Activated B cell treated with CpG ODN at 0.5 μM for 24 hours (primary cell): ENCODE measurements around the gene CTNND2. TPM values are rescaled to one million over a fixed set of nuclear protein-coding genes. Genes with fewer than 3 reads are reported as not detected.

ENCODE experiments used
- ATAC-seq: fragments of 200-7000 bp; cut with Tn5 transposase; one replicate; pipeline ENCODE4 v1.10.0; 2021; ENCODE audit warnings: low read depth, mild to moderate bottlenecking, moderate library complexity
- CTCF ChIA-PET: fragments of 350-600 bp; sonication (Branson Sonifier 250); formaldehyde crosslinking; loops from one replicate; lab custom pipeline; 2021; ENCODE audit warnings: antibody characterized with exemption; lab: Charles Lee
- POLR2A ChIA-PET: fragments of 350-600 bp; sonication (Branson Sonifier 250); formaldehyde crosslinking; loops from one replicate; lab custom pipeline; 2021; ENCODE audit warnings: antibody characterized with exemption; lab: Charles Lee
- DNase-seq: peaks from one replicate; pipeline ENCODE4 v3.0.0; 2022
- H3K27ac Mint-ChIP-seq: one replicate; pipeline ENCODE4 v1.8.0; 2020; ENCODE audit warnings: mixed read lengths
- H3K27me3 Mint-ChIP-seq: one replicate; pipeline ENCODE4 v1.8.0; 2021; ENCODE audit warnings: mixed read lengths
- H3K36me3 Mint-ChIP-seq: one replicate; pipeline ENCODE4 v1.8.0; 2021; ENCODE audit warnings: low read depth, mixed read lengths
- H3K4me1 Mint-ChIP-seq: one replicate; pipeline ENCODE4 v1.8.0; 2021; ENCODE audit warnings: mixed read lengths
- H3K4me3 Mint-ChIP-seq: one replicate; pipeline ENCODE4 v1.8.0; 2020; ENCODE audit warnings: mild to moderate bottlenecking, mixed read lengths
- H3K9me3 Mint-ChIP-seq: one replicate; pipeline ENCODE4 v1.8.0; 2020; ENCODE audit warnings: mixed read lengths
- intact Hi-C: fragments of 100-400 bp; cut with micrococcal nuclease; formaldehyde crosslinking; loops from one replicate; pipeline ENCODE4 v1.15.1; 2024
- total RNA-seq: library from RNA; stranded (reverse); gene quantifications from 2 replicates; pipeline ENCODE4 v1.2.3, GENCODE V29; 2022
- TF ChIP-seq, protein P1 (sequence below): fragments of 200-600 bp; IDR thresholded peaks from one replicate; pipeline ENCODE4 v1.8.0; 2022; ENCODE audit warnings: antibody characterized with exemption, mild to moderate bottlenecking

CTNND2 gene
- total RNA-seq, 1 donor from 2014 or later = not detected

GRCh38 chr5:11780641-11781345 lies 123.5 kb downstream of the CTNND2 start:
- H3K27me3 Mint-ChIP-seq = no peaks in the 10 kb centered on the region
- ChIA-PET CTCF (no interaction called here), POLR2A (no interaction called here)
- intact Hi-C loops = no loop called here
- no peaks in the 10 kb centered on the region for H3K4me1 Mint-ChIP-seq
- ATAC-seq (no peak), DNase-seq (no peak)
- no peaks in the 10 kb centered on the region for H3K9me3 Mint-ChIP-seq
- H3K4me3 Mint-ChIP-seq = no peak overlapping the region
- TF ChIP-seq, protein P1, sequence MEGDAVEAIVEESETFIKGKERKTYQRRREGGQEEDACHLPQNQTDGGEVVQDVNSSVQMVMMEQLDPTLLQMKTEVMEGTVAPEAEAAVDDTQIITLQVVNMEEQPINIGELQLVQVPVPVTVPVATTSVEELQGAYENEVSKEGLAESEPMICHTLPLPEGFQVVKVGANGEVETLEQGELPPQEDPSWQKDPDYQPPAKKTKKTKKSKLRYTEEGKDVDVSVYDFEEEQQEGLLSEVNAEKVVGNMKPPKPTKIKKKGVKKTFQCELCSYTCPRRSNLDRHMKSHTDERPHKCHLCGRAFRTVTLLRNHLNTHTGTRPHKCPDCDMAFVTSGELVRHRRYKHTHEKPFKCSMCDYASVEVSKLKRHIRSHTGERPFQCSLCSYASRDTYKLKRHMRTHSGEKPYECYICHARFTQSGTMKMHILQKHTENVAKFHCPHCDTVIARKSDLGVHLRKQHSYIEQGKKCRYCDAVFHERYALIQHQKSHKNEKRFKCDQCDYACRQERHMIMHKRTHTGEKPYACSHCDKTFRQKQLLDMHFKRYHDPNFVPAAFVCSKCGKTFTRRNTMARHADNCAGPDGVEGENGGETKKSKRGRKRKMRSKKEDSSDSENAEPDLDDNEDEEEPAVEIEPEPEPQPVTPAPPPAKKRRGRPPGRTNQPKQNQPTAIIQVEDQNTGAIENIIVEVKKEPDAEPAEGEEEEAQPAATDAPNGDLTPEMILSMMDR = no peak
- no peak overlapping the region for H3K27ac Mint-ChIP-seq
- no peaks in the 10 kb centered on the region for H3K36me3 Mint-ChIP-seq

- DNase-seq (no peak), ATAC-seq (no peak)
- H3K4me1 Mint-ChIP-seq = no peaks in the 10 kb centered on the region
- intact Hi-C loops = no loop called here
- TF ChIP-seq, protein P1 = no peak
- H3K27me3 Mint-ChIP-seq = no peaks in the 10 kb centered on the region
- no peak overlapping the region for H3K27ac Mint-ChIP-seq
- ChIA-PET POLR2A (no interaction called here), CTCF (no interaction called here)
- no peaks in the 10 kb centered on the region for H3K36me3 Mint-ChIP-seq
- H3K9me3 Mint-ChIP-seq = peaks cover 5% of the 10 kb centered on the region
- no peak overlapping the region for H3K4me3 Mint-ChIP-seq
Measured at GRCh38 chr5:11777096-11777495, 127.2 kb downstream of the CTNND2 start.

DNA sequence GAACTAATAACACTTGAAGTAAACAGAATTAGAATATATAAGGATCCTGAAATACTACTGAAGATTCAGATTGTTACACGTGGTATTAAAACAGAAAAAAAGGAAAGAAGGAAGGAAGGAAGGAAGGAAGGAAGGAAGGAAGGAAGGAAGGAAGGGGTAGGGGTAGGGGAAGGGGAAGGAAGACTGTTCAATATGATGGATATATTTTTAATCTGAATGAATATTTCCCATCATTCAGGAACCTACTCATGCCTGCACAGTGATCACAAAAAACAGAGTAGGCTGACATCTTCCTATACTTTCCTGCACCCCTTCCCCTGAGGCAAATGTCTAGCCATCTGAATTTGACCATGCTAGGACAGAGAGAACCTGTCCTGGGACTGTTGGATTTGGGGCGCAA lies 133.9 kb downstream of the CTNND2 start:
- POLR2A ChIA-PET = no interaction called here
- TF ChIP-seq, protein P1 = no peak
- H3K36me3 Mint-ChIP-seq = no peaks in the 10 kb centered on the region
- H3K27me3 Mint-ChIP-seq = no peaks in the 10 kb centered on the region
- H3K4me3 Mint-ChIP-seq = no peak overlapping the region
- CTCF ChIA-PET = no interaction called here
- DNase-seq = no peak
- ATAC-seq = no peak
- peaks cover 5% of the 10 kb centered on the region for H3K9me3 Mint-ChIP-seq
- H3K27ac Mint-ChIP-seq = no peak overlapping the region
- H3K4me1 Mint-ChIP-seq = no peaks in the 10 kb centered on the region
- intact Hi-C loops = no loop called here

- CTCF ChIA-PET = no interaction called here
- POLR2A ChIA-PET = no interaction called here
- no peak overlapping the region for H3K27ac Mint-ChIP-seq
- DNase-seq (no peak), ATAC-seq (no peak)
- no peaks in the 10 kb centered on the region for H3K36me3 Mint-ChIP-seq
- TF ChIP-seq, protein P1 = no peak
- H3K4me3 Mint-ChIP-seq = no peak overlapping the region
- peaks cover 19% of the 10 kb centered on the region for H3K9me3 Mint-ChIP-seq
- intact Hi-C loops = no loop called here
- H3K27me3 Mint-ChIP-seq = no peaks in the 10 kb centered on the region
- no peaks in the 10 kb centered on the region for H3K4me1 Mint-ChIP-seq
Measured at GRCh38 chr5:11760934-11761603, 143.2 kb downstream of the CTNND2 start.

DNA sequence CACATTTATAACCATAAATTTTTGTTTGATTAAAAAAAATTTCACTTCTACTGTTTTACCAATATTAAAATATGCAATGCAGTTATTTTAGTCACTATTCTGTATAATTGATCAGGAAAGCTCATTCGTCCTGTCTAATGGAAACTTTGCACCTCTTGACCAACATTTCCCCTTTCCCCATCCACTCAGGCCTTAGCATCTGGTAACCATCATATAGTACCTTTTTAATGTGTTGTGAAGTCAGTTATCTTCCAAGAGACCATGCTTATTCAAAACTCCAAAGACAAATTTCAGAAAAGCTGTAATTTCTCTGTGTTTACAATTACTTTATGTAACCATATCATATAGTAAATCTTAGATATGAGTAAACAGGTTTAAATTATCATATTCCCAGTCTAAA lies 145.9 kb downstream of the CTNND2 start:
- TF ChIP-seq, protein P1 = no peak
- no peak for DNase-seq
- ChIA-PET POLR2A (no interaction called here), CTCF (no interaction called here)
- no peak overlapping the region for H3K4me3 Mint-ChIP-seq
- H3K27ac Mint-ChIP-seq = no peak overlapping the region
- peaks cover 9% of the 10 kb centered on the region for H3K9me3 Mint-ChIP-seq
- H3K27me3 Mint-ChIP-seq = no peaks in the 10 kb centered on the region
- no peaks in the 10 kb centered on the region for H3K36me3 Mint-ChIP-seq
- no peak for ATAC-seq
- H3K4me1 Mint-ChIP-seq = no peaks in the 10 kb centered on the region
- intact Hi-C loops = no loop called here
